ENCODE data around the gene WFDC5. TPM values are rescaled to one million over a fixed set of nuclear protein-coding genes. Genes with fewer than 3 reads are reported as not detected.
A peak's percentile ranks its signal among the peaks of the same experiment; 100 is the strongest.

The WFDC5 gene
- total RNA-seq, 1 donor: not detected

DNA sequence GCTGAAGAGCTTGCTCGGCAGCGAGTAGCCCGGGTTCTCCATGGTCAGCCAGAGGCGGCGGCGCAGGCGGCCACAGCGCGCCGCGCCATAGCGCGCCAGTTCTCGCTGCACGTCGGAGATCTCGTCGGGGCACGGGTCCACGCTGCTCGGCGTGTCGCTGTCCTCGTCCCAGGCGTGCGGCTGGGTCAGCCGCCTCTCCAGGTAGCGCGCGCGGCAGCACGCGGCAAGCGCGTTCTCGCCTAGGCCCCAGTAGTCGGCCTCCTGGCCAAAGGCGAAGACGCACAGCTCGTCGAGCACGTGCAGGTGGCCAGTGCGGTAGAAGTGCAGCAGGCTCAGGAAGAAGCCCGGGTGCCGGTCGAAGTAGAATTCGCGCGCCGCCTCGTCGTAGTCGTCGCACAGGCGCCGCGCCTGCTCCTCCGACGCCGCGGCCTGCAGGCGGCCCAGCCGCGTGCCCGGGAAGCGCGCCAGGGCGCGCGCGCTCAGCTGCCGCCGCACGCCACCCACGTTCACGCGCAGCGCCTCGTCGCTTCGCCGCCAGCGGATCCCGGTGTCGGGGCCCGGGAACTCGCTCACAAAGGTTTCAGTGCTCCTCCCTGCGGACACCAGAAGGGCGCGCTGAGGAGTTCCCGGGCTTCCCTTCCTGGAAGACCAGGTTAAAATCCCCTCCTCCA, 16.7 kb downstream of the WFDC5 start:
- Histone ChIP-seq H3K4me2 (ENCODE audit: insufficient read depth, low read length) (no peak overlapping the region), H3K9me3 (ENCODE audit: low read depth, low read length) (no peaks in the 10 kb centered on the region), H3K4me1 (ENCODE audit: insufficient read depth, low read length) (peaks cover 12% of the 10 kb centered on the region), H3K4me3 (ENCODE audit: insufficient read depth, low read length) (no peak overlapping the region), H2AFZ (ENCODE audit: low read length) (no peak overlapping the region), H3K27me3 (ENCODE audit: insufficient read depth, low read length) (no peaks in the 10 kb centered on the region), H3K27ac (ENCODE audit: low read depth, low read length) (no peak overlapping the region), H3K36me3 (ENCODE audit: insufficient read depth, low read length) (no peaks in the 10 kb centered on the region), H4K20me1 (ENCODE audit: insufficient read depth, low read length) (no peaks in the 10 kb centered on the region), H3K79me2 (ENCODE audit: insufficient read depth, low read length) (no peaks in the 10 kb centered on the region)
- DNase-seq (ENCODE audit: insufficient read length, low spot score, missing footprints): peak; percentile 60
- TF ChIP-seq, protein P1, sequence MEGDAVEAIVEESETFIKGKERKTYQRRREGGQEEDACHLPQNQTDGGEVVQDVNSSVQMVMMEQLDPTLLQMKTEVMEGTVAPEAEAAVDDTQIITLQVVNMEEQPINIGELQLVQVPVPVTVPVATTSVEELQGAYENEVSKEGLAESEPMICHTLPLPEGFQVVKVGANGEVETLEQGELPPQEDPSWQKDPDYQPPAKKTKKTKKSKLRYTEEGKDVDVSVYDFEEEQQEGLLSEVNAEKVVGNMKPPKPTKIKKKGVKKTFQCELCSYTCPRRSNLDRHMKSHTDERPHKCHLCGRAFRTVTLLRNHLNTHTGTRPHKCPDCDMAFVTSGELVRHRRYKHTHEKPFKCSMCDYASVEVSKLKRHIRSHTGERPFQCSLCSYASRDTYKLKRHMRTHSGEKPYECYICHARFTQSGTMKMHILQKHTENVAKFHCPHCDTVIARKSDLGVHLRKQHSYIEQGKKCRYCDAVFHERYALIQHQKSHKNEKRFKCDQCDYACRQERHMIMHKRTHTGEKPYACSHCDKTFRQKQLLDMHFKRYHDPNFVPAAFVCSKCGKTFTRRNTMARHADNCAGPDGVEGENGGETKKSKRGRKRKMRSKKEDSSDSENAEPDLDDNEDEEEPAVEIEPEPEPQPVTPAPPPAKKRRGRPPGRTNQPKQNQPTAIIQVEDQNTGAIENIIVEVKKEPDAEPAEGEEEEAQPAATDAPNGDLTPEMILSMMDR (IDR thresholded peaks at IDR 0.05; ENCODE audit: extremely low read depth, low read depth, low read length): no peak

DNA sequence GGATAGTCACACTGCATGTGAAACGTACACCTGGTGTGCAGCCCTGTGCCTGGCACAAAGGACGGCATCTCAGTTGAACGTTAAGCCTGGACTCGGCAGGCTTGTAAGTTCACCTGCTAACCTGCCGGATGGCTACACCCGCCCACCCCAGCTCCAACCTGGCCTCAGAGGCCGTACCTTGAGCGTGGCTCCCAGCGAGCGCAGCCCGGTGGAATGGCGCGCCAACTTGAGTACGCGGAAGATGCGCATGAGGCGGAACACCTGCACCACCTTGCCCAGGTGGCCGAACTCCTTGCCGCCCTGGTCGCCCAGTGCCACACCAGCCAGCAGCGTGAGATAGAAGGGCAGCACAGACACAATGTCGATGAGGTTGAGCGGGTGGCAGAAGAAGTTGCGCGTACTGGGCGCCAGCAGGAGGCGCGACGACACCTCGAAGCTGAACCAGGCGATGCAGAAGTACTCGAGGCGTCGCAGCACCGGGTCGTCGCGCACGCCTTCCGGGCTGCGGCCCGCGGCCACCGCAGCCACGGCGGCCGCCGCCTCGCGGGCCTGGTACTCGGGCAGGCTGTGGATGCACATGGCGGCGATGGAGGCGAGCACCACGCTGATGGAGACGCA, 17.4 kb downstream of the WFDC5 start:
- Histone ChIP-seq H2AFZ (ENCODE audit: low read length) (no peak overlapping the region), H3K36me3 (ENCODE audit: insufficient read depth, low read length) (no peaks in the 10 kb centered on the region), H3K27me3 (ENCODE audit: insufficient read depth, low read length) (no peaks in the 10 kb centered on the region), H3K9me3 (ENCODE audit: low read depth, low read length) (no peaks in the 10 kb centered on the region), H3K27ac (ENCODE audit: low read depth, low read length) (no peak overlapping the region), H3K4me2 (ENCODE audit: insufficient read depth, low read length) (no peak overlapping the region), H3K79me2 (ENCODE audit: insufficient read depth, low read length) (no peaks in the 10 kb centered on the region), H4K20me1 (ENCODE audit: insufficient read depth, low read length) (no peaks in the 10 kb centered on the region), H3K4me3 (ENCODE audit: insufficient read depth, low read length) (no peak overlapping the region), H3K4me1 (ENCODE audit: insufficient read depth, low read length) (peaks cover 12% of the 10 kb centered on the region)
- peak; percentile 91 for DNase-seq (ENCODE audit: insufficient read length, low spot score, missing footprints)
- TF ChIP-seq, protein P1 (IDR thresholded peaks at IDR 0.05; ENCODE audit: extremely low read depth, low read depth, low read length): no peak

DNA sequence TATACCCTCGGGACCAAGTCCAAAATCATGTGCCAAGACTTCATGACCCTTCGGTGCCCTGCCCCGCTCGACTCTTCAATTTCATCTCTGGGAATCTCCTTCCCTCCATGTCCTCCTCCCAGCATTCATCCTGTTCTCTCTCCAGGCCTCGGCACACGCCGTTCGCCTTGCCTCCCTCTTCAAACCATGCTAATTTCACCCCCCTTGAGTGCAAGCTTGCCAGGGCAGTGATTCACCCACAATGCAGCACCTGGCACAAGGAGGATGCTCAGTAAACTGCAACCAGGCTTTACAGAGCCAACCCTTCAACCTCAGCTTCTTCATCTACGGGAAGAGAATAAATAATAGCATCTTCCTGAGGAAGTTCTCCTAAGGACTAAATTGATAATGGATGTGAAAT, 18.2 kb downstream of the WFDC5 start:
- Histone ChIP-seq H2AFZ (ENCODE audit: low read length) (no peak overlapping the region), H3K79me2 (ENCODE audit: insufficient read depth, low read length) (no peaks in the 10 kb centered on the region), H3K27ac (ENCODE audit: low read depth, low read length) (no peak overlapping the region), H3K4me3 (ENCODE audit: insufficient read depth, low read length) (no peak overlapping the region), H3K4me1 (ENCODE audit: insufficient read depth, low read length) (peaks cover 12% of the 10 kb centered on the region), H4K20me1 (ENCODE audit: insufficient read depth, low read length) (no peaks in the 10 kb centered on the region), H3K4me2 (ENCODE audit: insufficient read depth, low read length) (no peak overlapping the region), H3K36me3 (ENCODE audit: insufficient read depth, low read length) (no peaks in the 10 kb centered on the region), H3K27me3 (ENCODE audit: insufficient read depth, low read length) (no peaks in the 10 kb centered on the region), H3K9me3 (ENCODE audit: low read depth, low read length) (no peaks in the 10 kb centered on the region)
- TF ChIP-seq, protein P1 (IDR thresholded peaks at IDR 0.05; ENCODE audit: extremely low read depth, low read depth, low read length): no peak
- peak; percentile 66 for DNase-seq (ENCODE audit: insufficient read length, low spot score, missing footprints)

DNA sequence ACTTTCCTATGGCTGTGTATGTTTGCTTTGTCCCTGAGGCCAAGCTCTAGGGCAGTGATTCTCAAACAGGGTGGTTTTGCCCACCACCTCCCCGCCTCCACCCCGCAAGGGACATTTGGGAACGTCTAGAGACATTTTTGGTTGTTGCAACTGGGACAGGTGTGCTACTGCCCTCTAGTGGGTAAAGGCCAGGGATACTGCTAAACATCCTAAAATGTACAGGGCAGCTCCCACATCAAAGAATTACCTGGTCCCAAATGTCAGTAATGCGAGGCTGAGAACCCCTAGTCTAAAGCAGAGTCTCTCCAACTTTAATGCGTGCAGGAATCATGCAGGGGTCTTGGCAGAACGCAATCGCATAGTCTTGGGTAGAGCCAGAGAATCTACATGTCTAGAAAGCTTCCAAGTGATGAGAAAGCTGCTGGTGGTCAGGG, 19.2 kb downstream of the WFDC5 start:
- Histone ChIP-seq H3K4me2 (ENCODE audit: insufficient read depth, low read length) (no peak overlapping the region), H3K9me3 (ENCODE audit: low read depth, low read length) (no peaks in the 10 kb centered on the region), H3K4me1 (ENCODE audit: insufficient read depth, low read length) (peaks cover 17% of the 10 kb centered on the region), H2AFZ (ENCODE audit: low read length) (no peak overlapping the region), H3K79me2 (ENCODE audit: insufficient read depth, low read length) (no peaks in the 10 kb centered on the region), H4K20me1 (ENCODE audit: insufficient read depth, low read length) (no peaks in the 10 kb centered on the region), H3K4me3 (ENCODE audit: insufficient read depth, low read length) (no peak overlapping the region), H3K27me3 (ENCODE audit: insufficient read depth, low read length) (no peaks in the 10 kb centered on the region), H3K27ac (ENCODE audit: low read depth, low read length) (no peak overlapping the region), H3K36me3 (ENCODE audit: insufficient read depth, low read length) (no peaks in the 10 kb centered on the region)
- TF ChIP-seq, protein P1 (IDR thresholded peaks at IDR 0.05; ENCODE audit: extremely low read depth, low read depth, low read length): peak; percentile 66
- DNase-seq (ENCODE audit: insufficient read length, low spot score, missing footprints): peak; percentile 94
